ENCODE measurements around the gene ZBTB38. TPM values are rescaled to one million over a fixed set of nuclear protein-coding genes. Genes with fewer than 3 reads are reported as not detected.

Gene ZBTB38
- total RNA-seq, 1 experiment from 2014 or later = 21.8 TPM

DNA sequence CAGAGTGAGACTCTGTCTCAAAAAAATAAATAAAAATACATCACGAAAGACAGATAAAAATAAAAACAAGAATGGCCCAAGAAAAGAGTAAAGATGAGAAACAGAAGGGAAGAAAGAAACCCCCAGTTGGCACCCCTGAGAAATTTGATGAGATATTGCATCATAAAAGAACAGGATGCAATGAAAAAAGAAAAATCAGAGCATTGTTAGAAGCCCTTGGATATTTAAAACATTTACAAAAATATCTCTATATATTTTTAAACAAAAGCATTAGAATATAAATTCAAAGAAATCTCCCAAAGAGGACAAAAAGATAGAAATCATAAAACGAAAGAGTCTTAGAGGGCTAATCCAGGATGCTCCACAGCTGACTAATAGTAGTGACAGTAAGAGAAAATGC, 18.6 kb upstream of the ZBTB38 start:
- Histone ChIP-seq H3K4me3 (no peak overlapping the region), H3K9me2 (ENCODE audit: insufficient read depth) (no peaks in the 10 kb centered on the region), H3F3A (ENCODE audit: insufficient read depth, low read depth) (no peaks in the 10 kb centered on the region), H2AFZ (no peak overlapping the region), H3K4me2 (no peak overlapping the region), H3K9me3 (ENCODE audit: insufficient read depth, low read depth) (no peaks in the 10 kb centered on the region), H3K4me1 (replicated peaks; ENCODE audit: insufficient read depth) (no peaks in the 10 kb centered on the region), H3K79me2 (ENCODE audit: low read depth) (no peaks in the 10 kb centered on the region), H3K27me3 (ENCODE audit: insufficient read depth, low read depth) (peaks cover 11% of the 10 kb centered on the region; the same call in 1 of the 2 replicates), H3K36me3 (ENCODE audit: low read depth) (no peaks in the 10 kb centered on the region), H3K27ac (no peak overlapping the region), H4K20me1 (ENCODE audit: insufficient read depth) (no peaks in the 10 kb centered on the region)
- ChIA-PET CTCF (interaction anchor here (0.7 kb wide), 1 partner anchor 750 kb away, joined by 3 read pairs; no protein-coding TSS in a partner anchor), POLR2A (ENCODE audit: unreplicated experiment) (no interaction called here)
- intact Hi-C loops (cut with micrococcal nuclease; ENCODE audit: unreplicated experiment) = no loop called here
- BruUV-seq (replicated peaks) = no TSS peak
- DNase-seq = no peak
- TF ChIP-seq EZH2 (IDR thresholded peaks at IDR 0.05; ENCODE audit: low read depth) = no peak
- TF ChIP-seq, protein P1, sequence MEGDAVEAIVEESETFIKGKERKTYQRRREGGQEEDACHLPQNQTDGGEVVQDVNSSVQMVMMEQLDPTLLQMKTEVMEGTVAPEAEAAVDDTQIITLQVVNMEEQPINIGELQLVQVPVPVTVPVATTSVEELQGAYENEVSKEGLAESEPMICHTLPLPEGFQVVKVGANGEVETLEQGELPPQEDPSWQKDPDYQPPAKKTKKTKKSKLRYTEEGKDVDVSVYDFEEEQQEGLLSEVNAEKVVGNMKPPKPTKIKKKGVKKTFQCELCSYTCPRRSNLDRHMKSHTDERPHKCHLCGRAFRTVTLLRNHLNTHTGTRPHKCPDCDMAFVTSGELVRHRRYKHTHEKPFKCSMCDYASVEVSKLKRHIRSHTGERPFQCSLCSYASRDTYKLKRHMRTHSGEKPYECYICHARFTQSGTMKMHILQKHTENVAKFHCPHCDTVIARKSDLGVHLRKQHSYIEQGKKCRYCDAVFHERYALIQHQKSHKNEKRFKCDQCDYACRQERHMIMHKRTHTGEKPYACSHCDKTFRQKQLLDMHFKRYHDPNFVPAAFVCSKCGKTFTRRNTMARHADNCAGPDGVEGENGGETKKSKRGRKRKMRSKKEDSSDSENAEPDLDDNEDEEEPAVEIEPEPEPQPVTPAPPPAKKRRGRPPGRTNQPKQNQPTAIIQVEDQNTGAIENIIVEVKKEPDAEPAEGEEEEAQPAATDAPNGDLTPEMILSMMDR (conservative IDR thresholded peaks at IDR 0.05) = no peak

DNA sequence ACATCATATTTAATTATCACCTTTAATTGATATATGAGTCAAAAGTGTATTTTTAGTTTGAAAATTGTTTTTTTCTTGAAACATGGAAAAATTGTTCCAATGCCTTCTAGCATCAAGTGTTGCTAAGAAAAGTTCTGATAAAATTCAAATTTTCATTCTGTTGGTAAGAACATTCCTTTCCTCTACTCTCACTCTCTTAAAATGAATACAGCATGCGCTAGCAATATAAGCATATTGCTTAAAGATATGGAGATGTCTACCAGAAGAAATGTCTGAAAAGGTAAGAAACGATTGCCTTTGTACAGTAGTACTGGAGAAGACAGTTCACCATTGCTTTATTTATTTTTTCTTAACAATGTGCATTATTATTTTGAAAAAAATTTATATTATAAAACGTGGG, 17.6 kb upstream of the ZBTB38 start:
- Histone ChIP-seq H3K9me2 (ENCODE audit: insufficient read depth) (no peaks in the 10 kb centered on the region), H4K20me1 (ENCODE audit: insufficient read depth) (no peaks in the 10 kb centered on the region), H3K36me3 (ENCODE audit: low read depth) (no peaks in the 10 kb centered on the region), H3K27me3 (ENCODE audit: insufficient read depth, low read depth) (peaks cover 11% of the 10 kb centered on the region; the same call in 1 of the 2 replicates), H3K4me1 (replicated peaks; ENCODE audit: insufficient read depth) (no peaks in the 10 kb centered on the region), H3F3A (ENCODE audit: insufficient read depth, low read depth) (no peaks in the 10 kb centered on the region), H3K4me3 (no peak overlapping the region), H3K79me2 (ENCODE audit: low read depth) (no peaks in the 10 kb centered on the region), H2AFZ (no peak overlapping the region), H3K27ac (no peak overlapping the region), H3K9me3 (ENCODE audit: insufficient read depth, low read depth) (no peaks in the 10 kb centered on the region), H3K4me2 (no peak overlapping the region)
- ChIA-PET POLR2A (ENCODE audit: unreplicated experiment) (interaction anchor here (0.6 kb wide), 1 partner anchor 39 kb away, joined by 3 read pairs; no protein-coding TSS in a partner anchor), CTCF (no interaction called here)
- TF ChIP-seq EZH2 (IDR thresholded peaks at IDR 0.05; ENCODE audit: low read depth) = no peak
- TF ChIP-seq, protein P1 (conservative IDR thresholded peaks at IDR 0.05) = no peak
- DNase-seq = no peak
- intact Hi-C loops (cut with micrococcal nuclease; ENCODE audit: unreplicated experiment) = no loop called here
- no TSS peak for BruUV-seq (replicated peaks)

- H2AFZ ChIP-seq = no peak overlapping the region
- no TSS peak for BruUV-seq (replicated peaks)
- no peaks in the 10 kb centered on the region for H3K36me3 ChIP-seq (ENCODE audit: low read depth)
- intact Hi-C loops (cut with micrococcal nuclease; ENCODE audit: unreplicated experiment) = no loop called here
- no peaks in the 10 kb centered on the region for H3K9me2 ChIP-seq (ENCODE audit: insufficient read depth)
- no peak overlapping the region for H3K4me3 ChIP-seq
- no peak overlapping the region for H3K27ac ChIP-seq
- no peaks in the 10 kb centered on the region for H3K4me1 ChIP-seq (replicated peaks; ENCODE audit: insufficient read depth)
- H3F3A ChIP-seq (ENCODE audit: insufficient read depth, low read depth) = no peaks in the 10 kb centered on the region
- H4K20me1 ChIP-seq (ENCODE audit: insufficient read depth) = no peaks in the 10 kb centered on the region
- ChIA-PET POLR2A (ENCODE audit: unreplicated experiment) (no interaction called here), CTCF (no interaction called here)
- no peak for TF ChIP-seq EZH2 (IDR thresholded peaks at IDR 0.05; ENCODE audit: low read depth)
- TF ChIP-seq, protein P1 (conservative IDR thresholded peaks at IDR 0.05) = no peak
- no peaks in the 10 kb centered on the region for H3K9me3 ChIP-seq (ENCODE audit: insufficient read depth, low read depth)
- no peak for DNase-seq
- no peaks in the 10 kb centered on the region for H3K79me2 ChIP-seq (ENCODE audit: low read depth)
- no peak overlapping the region for H3K4me2 ChIP-seq
- peaks cover 19% of the 10 kb centered on the region for H3K27me3 ChIP-seq (ENCODE audit: insufficient read depth, low read depth)
These were observed 15.9 kb upstream of the ZBTB38 start for GRCh38 chr3:141352262-141352984.
